Measurements from ENCODE around the gene DPT.

GRCh38 chr1:168689726-168690602 is 39.0 kb downstream of the DPT start:
- TF ChIP-seq, protein P1, sequence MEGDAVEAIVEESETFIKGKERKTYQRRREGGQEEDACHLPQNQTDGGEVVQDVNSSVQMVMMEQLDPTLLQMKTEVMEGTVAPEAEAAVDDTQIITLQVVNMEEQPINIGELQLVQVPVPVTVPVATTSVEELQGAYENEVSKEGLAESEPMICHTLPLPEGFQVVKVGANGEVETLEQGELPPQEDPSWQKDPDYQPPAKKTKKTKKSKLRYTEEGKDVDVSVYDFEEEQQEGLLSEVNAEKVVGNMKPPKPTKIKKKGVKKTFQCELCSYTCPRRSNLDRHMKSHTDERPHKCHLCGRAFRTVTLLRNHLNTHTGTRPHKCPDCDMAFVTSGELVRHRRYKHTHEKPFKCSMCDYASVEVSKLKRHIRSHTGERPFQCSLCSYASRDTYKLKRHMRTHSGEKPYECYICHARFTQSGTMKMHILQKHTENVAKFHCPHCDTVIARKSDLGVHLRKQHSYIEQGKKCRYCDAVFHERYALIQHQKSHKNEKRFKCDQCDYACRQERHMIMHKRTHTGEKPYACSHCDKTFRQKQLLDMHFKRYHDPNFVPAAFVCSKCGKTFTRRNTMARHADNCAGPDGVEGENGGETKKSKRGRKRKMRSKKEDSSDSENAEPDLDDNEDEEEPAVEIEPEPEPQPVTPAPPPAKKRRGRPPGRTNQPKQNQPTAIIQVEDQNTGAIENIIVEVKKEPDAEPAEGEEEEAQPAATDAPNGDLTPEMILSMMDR (conservative IDR thresholded peaks at IDR 0.05 in 1 of 2, IDR thresholded peaks at IDR 0.05 in 1 of 2; ENCODE audit: extremely low read depth in 1 of 2, insufficient read depth in 1 of 2, low read depth in 1 of 2, low read length in 2 of 2): no peak
- no peak for TF ChIP-seq EZH2 (IDR thresholded peaks at IDR 0.05; ENCODE audit: borderline replicate concordance, low read length)

All from mammary epithelial cell (primary cell).